Glomerular visceral epithelial cell (primary cell): ENCODE data around the gene SLC22A23.

Experiments
- DNase-seq: peaks from one replicate; pipeline ENCODE4 v3.0.0-alpha.2; 2016; ENCODE audit errors: extremely low spot score

The SLC22A23 gene

DNA sequence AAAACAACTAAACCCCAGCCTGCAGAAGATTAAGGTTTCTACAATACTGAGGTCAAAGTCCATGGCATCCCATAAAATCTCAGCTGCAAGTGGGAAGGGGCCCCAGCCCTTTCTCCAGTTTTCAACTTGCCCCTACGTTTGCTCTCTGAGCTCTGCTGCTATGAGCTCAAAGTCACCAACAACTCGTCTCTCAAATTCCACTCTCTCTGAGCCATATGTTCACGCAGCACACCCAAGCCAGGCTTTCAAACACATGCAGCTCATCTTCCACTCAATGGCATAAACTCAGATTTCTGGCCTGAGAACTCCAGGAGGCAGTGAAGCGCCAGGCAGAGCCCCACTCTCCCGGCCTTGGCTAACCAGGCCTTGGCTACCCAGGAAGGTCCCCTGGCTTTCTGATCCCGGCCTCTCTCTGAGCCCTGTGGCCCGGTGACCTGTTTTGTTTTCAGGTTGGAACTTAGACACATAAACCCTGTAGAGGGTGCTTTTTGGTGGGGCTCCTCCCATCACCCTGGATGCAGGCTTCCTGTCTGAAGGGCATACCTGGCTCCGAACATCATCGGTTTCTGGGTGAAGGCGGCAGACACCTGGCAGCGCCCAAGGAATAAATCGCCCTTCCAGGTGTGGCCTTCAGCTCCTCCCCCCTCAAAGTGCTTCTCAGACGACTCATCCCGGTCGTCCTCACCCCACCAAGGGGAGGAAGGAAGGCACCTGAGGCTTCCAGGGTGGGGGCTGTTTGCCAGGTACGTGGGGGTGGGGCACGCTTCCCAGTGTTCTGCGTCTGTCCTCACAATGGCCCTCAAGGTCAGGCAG, 12.4 kb downstream of the SLC22A23 start:
- no peak for DNase-seq

DNA sequence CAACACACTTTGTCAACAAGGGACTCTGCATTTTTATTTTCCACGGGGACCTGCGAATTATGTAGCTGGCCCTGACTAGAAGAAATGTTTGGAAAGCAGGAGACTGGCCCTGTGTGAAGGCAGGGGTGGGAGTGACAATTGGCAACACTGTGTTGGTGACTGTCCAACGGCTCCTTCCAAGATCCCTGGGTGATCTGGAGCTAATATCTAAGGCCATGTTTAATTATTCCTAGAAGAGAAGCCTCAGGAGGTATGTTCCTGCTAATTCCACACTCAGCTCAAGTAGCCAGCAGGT, 13.7 kb downstream of the SLC22A23 start:
- DNase-seq, result no peak

DNA sequence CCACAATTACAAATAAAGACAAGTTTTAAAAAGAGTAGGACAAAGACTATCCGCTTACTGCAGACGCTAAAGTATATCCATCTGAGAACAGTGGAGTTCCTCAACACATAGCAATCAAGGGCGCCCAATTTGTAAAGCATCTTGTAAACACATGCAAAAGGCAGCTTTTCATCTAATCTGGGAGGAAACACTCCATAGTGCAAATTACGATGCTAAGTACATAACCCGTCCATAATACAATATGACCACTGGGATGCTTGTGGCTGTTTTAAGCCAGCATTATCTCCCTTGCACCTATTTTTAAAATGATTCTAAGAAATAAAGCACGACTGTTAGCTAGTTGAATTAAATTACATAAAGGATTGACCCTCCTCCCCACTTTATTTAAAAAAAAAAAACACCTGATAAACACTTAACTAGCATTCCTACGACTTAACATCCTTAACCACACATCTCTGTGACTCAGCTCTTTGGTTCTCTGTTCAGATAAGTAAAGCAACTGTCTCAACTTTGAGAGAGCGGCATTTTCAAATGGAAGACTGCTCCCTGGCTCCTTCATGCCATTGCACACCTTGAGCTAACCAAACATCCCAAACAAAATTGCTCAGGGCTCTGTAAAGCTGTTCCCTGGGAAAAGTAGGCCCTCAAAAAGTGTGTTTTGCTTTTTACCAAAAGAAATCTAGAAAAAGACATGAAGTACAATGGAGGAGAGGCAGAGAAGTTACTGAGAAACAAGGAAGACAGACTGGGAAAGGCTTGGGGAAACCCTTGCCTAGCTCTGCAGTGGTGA, 14.2 kb downstream of the SLC22A23 start:
- DNase-seq, result peak; percentile 61

DNA sequence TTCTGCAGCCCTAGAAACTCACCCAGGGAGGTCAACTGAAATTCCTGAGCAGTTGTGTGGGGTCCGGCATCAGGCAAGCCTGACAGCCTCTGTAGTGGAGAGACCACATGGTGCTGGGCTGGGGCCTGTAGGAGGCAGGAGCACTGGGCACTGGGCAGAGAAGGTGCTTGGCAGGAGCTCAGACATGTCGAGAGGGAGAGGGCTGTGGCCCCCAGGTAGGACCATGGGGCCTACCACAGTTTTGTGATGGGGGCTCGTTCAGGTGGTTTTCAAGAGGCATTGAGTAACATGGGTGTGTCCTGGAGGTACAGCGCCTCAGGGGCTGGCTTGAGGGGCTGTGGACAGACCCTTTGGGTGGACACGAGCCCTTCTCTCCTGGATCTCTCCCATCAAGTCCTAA, 15.9 kb downstream of the SLC22A23 start:
- DNase-seq, result no peak

DNA sequence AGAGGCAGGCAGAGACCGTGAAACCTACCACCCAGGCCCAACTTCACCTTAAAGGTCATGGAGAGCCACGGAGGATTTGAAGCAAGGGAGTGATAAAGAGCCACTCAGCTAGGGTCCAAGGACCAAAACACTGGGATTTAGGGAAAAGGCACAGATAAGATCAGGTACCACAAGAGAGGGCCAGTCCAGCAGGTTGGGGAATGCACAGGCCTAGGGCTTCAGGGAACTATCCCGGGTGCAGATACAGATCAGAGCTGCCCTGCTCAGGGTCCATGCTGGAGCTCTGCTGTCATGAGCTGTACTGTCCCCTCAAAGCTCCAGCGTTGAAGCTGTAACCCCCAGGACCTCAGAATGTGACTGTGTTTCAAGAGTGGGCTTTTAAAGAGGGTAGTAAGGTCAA, 16.9 kb downstream of the SLC22A23 start:
- DNase-seq, result no peak

DNA sequence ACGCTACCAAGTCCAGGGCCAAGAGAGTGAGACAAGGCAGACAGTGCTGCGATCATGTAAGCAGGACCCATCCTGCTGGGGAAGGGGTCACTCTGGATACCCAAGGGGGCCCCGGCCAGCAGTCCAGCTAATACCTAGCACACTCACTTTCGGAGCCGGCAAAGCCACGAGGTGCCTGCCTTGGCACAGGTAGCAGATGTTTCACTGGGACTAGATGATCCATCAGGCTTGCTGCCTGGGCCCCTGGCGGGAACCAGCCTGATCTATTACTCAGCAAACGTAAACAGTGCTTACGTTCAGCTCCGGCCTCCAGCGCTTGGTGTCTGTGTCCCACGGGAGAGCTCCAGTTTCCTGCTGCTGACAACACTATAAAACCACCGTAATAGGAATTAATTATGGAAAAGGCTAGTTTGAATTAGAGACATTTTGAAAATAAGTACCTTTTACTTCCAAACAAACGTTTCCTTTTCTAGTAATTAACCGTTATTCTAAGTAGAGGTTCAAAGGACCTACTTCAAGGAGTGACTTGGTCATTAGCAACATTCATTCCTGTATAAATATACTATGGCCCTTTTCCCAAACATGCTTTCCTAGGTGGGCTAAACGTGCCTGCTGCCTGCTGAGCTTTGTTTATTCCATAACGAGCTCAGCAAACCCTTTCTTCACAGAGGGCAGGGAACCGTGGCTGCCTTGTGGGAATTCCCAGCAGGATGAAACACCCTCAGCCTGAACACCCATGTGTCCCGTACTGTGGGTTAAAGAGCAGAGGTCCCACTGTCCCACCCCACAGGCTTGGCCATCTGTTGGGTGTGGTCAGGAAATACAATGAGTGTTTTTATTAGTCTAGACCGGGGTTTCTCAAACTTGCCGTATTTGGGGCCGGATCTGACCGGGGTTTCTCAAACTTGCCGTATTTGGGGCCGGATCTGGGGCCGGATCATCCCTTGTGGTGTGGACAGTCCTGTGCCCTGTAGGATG, 18.4 kb downstream of the SLC22A23 start:
- DNase-seq, result peak; percentile 54

DNA sequence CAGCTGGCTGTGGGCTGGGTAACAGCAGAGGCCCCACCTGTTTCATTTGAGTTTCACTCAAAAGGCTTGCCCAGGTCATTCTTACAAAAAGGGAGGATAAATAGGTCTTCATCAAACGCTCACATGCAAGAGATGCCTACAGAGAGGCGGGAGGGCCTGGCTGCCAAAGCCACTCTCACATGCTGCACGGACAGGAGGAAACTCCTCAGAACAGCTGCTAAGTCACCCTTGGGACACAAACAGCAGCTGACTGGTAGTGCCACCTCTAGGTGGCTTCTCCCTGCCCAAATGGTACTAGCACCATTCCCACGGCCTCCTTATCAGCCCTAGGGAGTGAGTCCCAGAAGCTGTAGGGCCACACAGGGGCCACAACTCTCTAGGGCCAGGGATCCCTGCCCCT, 23.8 kb downstream of the SLC22A23 start:
- DNase-seq, result no peak

DNA sequence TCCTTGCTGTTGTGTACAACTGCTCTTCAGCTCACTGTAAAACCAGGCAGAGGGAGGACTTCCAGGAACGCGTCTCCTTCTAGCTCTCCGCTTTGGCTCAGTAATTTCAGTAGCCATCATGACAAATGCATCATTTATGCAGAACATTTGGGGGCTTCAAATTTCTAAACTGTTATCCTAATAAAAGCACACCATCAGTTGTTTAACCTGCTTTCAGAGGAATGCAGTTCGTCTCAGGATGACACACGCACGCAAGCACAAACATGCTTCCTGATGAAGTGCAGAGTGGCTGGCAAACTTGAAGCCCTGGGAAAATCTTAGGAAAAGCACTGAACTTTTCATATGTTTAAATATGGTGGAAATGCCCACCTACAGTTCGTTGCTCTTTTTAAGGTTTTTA, 24.4 kb downstream of the SLC22A23 start:
- DNase-seq, result no peak

DNA sequence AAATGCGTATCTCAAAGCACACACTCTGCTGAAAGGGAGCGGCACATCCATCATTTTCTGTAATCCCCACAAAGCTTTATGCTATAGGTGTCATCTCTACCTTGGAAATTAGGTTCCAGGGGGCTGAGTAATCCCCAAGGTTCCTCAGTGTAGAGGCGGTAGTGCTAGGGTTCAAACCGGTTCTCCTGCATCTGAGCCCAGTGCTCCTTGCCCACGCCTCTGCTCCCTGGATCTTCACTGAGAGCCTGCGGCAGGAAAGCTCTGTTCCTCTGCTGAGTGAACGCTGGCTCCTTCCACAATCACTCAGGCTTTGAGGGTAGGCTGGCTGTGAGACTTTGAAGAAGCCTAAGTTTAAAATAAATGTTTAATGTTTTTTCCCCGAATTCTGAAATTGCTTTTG, 24.9 kb downstream of the SLC22A23 start:
- no peak for DNase-seq

DNA sequence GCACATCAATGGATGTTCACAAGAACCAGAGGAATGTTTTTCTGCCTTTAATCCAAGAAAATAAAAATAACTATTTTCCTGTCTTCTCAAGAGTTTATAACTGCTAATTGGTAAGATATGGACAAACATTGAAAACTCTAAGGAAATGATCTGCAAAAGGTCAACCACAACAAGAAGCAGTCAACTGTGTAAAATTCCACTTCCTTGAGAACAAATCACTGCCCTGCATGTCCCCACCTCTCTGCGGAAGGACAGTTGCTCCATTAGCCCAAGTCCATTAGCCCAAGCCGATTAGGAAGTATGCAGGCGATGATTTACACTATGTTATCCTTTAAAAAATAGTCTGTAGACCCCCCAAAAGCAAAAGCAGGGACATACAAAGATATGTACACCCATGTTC, 27.6 kb downstream of the SLC22A23 start:
- DNase-seq, result no peak

DNA sequence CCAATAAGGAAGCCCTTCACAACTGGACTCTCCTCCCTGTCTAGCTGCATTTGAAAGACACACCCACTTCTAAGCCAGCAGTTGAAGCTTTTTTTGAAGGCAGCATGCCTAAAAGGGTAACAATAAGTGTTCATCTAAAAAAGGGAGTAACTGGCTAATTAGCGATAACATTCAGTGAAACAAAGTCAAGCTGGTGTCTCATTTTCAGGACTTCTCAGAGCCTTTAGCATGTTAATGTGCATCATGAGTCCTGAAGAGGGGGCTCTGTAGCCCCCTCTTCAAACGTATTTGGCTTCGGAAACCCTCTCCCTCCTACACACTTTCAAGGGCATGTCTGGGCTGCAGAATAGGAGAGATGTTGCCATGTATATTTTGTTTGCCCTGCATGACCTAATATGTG, 28.1 kb downstream of the SLC22A23 start:
- no peak for DNase-seq

DNA sequence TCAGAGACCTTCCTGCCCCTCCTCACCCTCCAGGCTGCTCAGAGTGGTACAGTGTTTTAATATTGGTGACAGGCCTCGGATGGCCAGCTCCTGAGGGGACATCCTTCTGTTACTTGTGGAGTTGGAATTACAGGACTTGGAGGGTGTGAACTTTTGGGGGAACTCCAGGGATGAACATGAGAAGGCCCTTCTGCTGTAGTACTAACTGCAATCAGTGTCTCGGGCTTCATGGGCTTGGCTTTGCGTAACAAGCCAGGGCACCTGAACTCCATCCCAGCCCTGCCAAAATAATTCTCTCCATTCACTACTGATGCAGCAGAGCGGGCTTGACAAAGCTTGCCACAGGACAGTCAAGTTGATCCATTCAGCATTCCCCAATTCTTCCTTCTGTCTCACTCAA, 28.6 kb downstream of the SLC22A23 start:
- no peak for DNase-seq

DNA sequence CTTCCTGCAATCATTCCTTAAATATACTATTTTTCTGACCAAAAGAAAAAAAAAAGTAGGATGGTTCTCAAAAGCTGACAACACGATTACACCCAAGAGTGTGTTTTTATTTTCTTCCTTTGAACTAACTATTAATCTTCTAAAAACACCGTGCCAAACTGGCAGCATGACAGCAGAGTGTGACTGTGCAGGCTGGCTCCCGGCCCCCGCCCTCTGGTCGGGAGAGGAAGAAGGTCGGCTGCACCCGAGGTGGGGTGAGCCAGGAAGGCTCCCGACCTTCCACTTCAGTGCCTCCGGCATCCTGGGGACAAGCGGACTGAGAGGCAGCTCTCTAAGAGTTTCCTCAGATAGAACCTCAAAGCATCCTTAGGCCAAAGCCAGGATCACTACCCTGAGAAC, 29.2 kb downstream of the SLC22A23 start:
- peak; percentile 13 for DNase-seq

DNA sequence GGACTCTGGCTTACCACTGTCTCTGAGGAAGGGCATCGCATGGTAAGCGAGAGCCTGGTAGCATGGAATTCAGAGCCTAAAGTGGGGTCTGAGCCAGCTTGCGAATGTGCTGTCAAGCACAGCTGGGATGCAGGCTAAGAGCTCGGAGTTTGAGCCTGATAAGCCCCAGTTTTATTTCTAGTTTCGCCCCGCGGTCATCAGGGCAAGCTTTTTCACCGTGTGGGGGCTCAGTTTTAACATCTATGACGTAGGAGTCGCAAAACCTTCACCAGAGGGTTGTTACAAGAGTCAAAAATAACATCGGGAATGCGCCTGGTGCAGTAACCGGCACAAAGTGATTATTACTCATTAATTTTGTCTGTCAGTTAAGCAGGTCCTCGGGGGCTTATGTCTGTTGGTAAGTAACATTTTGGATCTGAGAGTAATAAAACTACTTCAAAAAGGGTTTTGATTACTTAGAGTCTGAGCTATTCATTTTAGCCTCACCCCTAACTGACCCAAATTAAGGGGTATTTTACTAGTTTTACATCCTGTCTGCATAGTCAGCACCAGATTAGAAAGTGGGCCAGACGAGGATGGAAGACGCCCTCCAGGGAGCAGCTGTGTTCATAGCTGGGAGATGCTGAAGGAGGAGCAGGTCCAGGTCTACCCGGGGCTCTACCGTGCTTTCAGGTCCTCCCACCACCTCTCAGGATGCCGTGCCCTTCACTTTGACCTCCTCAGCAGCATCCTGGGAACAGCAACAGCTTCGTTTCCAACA, 29.7 kb downstream of the SLC22A23 start:
- no peak for DNase-seq

DNA sequence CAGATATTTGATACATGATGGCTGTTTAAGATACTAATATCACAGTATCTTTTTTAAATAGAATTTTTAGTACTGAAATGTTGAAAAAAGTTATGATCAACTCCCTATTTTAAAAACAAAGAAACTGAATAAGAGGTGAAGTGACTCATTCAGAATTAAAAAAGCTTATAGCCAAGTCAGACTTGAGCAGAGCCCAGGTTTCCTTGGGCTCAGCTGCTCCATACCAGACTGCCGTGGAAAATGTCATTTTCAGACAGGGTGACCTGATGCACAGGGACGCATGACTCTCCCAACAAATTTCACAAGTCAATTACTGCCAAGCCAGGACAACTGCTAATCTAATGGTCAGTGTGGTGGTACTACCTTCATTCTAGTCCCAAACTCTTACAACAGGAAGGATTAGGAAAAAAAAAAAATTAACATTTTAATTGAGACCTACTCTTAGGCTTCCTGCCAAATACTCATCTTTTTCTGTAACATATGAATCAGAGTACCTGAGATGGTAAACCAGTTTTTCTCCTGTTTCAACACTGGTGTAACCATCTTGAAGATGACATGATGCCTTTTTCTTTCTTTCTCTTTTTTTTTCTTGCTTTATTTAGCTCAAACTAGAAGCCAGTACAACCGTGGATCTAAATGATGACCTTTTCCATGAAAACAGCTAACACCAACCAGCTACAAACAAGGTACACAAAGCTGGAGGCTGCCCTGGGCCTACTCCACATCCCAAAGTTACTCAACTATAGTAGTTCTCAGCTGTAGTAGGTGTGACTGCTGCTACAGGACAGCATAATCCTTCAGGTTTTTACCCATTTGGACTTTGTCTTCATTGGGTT, 30.5 kb downstream of the SLC22A23 start:
- no peak for DNase-seq

DNA sequence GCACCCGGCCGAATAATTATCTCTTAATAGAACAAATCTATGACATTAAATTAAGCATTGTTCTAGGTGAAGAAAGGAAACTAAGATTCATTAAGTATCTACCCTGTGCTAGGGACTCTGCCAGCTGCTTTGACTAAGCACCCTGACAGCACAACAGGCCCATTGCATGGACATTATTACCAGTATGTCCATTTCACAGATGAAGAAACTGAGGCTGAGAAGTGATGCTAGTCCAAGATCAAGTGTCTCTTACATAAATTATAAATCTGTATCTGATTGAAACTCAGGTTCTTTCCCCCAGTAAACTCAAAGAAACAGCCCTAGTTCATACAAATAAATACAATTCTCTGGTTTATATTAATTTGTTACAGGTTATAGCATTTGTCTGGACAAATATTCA, 31.3 kb downstream of the SLC22A23 start:
- no peak for DNase-seq

DNA sequence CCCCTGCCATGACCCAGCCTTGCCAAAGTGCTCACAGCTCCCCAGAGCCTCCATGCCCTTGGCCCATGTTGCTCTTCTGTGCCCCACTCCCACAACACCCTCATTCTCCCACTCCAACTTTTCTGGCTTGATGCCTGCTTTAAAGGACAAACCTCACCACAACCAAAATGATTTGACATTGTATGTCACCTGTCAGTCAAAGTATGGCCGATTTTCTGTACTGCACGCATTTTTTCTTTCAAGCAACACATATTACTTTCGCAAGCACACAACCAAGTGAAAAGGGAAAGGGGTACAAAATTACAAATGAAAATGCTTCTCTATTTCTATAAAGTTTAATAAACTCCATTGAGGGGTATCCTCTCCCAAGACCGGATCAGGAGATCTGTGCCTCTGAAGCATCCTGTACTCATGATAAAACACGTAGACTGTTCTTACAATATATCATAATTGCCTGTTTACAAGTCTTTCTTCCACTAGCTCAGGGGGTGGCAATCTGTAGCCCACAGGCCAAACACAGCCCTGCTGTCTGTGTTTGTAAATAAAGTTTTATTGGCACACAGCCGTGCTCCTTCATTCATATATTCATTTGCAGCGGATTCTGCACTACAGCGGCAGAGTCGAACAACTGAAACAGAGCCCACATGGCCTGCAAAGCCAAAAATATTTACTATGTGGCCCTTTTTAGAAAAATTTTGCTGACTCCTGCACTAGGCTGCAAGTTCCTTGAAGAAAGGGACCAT, 32.5 kb downstream of the SLC22A23 start:
- DNase-seq, result no peak

DNA sequence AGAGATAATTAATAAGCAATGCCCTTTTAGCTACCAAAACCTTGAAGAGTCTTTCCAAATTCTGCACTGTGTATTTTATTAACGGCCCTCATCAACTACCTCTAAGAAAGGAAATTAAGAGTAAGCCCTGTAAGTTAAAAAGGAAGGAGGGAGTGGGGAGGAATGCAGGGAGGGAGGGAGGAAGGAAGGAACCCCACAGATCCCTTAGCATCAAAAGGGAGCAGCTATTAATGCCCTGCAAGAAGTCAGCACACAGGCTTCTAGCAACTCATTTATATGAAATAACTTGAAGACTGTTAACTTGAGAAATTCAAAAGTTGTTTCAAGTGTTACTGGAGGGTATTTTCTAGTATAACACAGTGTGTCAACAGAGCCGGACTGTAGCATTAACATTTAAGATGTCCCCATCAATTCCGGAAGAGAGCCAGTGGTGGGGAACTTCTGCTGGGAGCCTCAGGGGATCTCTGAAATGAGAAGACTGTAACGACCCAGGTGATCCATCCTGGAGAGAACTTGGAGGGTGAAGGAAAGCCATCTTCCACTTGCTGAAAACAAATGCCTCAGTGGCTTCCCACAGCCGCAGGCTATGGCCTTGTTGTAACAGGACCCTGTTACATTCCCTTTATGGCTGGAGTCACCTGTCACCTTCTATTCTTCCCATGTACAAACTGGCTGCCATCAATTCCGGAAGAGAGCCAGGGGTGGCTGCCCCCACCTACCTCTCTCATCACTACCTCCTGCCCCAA, 33.2 kb downstream of the SLC22A23 start:
- no peak for DNase-seq

DNA sequence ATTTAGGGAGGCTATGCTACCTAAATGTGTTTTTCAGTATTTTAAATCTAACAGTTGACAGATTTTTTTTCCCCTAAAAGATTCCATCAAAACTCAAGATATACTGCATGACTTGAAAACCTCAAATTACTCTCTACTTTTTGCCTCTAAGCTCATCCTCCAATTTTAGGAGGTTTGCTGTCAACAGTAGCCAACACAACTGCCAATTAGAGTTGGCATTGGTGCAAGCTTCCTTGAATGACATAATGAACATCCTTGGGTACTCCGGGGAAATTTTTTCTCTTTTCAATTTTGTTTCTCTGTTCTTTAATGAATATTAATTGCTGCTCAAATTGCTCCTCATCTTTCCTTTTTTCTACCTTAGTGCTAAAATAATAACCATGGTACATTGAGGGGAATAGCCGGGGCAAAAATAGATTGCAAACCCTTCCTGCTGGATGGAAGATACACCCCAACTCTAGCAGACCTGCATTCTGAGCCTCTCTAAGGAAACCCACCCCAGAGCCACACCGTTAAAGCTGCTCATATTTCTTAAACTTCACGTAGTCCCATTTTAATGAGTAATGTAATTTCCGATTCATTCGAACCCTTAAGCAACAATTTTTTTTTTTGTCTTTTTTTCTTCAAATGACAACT, 34.3 kb downstream of the SLC22A23 start:
- DNase-seq, result no peak
